Panc1 (cell line): ENCODE data around the gene MDH2. TPM values are rescaled to one million over a fixed set of nuclear protein-coding genes. Genes with fewer than 3 reads are reported as not detected.
A peak's percentile ranks its signal among the peaks of the same experiment; 100 is the strongest.

Experiments used
- ATAC-seq: fragments of 200-7000 bp; cut with Tn5 transposase; 2 replicates; pipeline ENCODE4 v1.9.1; 2020; ENCODE audit warnings: mild to moderate bottlenecking, moderate library complexity
- BruUV-seq: library from RNA; stranded (reverse); fragments of 400-500 nt; replicated peaks from 2 replicates; lab custom pipeline; 2021; lab: Mats Ljungman, UMichigan
- CTCF ChIA-PET: fragments of 300-600 bp; sonication (Branson Sonifier 250); formaldehyde crosslinking; loops from one replicate; lab custom pipeline; 2022; ENCODE audit warnings: antibody characterized with exemption; lab: Charles Lee
- POLR2A ChIA-PET: fragments of 300-600 bp; sonication (Branson Sonifier 250); formaldehyde crosslinking; loops from one replicate; lab custom pipeline; 2022; ENCODE audit warnings: antibody characterized with exemption; lab: Charles Lee
- DNase-seq: peaks from one replicate; pipeline ENCODE4 v3.0.0-alpha.2; 2010; ENCODE audit warnings: low read depth, low spot score
- H3K27ac ChIP-seq: 2 replicates; pipeline ENCODE4 v1.5.1; 2011; ENCODE audit warnings: mild to moderate bottlenecking, low read length, inconsistent platforms
- H3K27me3 ChIP-seq: fragments of 200-500 bp; sonication (Bioruptor generic); 2 replicates; pipeline ENCODE4 v1.6.0; 2014; ENCODE audit warnings: low read length, inconsistent platforms; ENCODE audit not compliant: control insufficient read depth, insufficient read depth
- H3K36me3 ChIP-seq: fragments of 200-500 bp; sonication (Bioruptor generic); 2 replicates; pipeline ENCODE4 v1.5.1; 2014; ENCODE audit warnings: inconsistent platforms, mild to moderate bottlenecking, low read length, moderate library complexity; ENCODE audit not compliant: control insufficient read depth, insufficient read depth
- H3K4me1 ChIP-seq: 2 replicates; pipeline ENCODE4 v1.5.1; 2011; ENCODE audit warnings: inconsistent platforms, mild to moderate bottlenecking, low read length, moderate library complexity; ENCODE audit not compliant: control insufficient read depth, insufficient read depth
- H3K4me3 ChIP-seq, 2 experiments: 2 replicates each; pipeline ENCODE4 v1.5.1; 2011 to 2012; ENCODE audit warnings: low read depth in 2 of 2, low read length in 2 of 2, mild to moderate bottlenecking in 2 of 2, inconsistent platforms in 1 of 2, moderate library complexity in 1 of 2
- H3K9me3 ChIP-seq: fragments of 200-500 bp; sonication (Bioruptor generic); 2 replicates; pipeline ENCODE4 v1.5.1; 2014; ENCODE audit warnings: low read depth, mild to moderate bottlenecking, inconsistent platforms, low read length, moderate library complexity; ENCODE audit not compliant: control insufficient read depth, insufficient read depth
- CTCF ChIP-seq: fragments of 450-650 bp; IDR thresholded peaks from 2 replicates; pipeline ENCODE4 v1.5.1; 2017; ENCODE audit warnings: mild to moderate bottlenecking
- POLR2AphosphoS5 ChIP-seq: IDR thresholded peaks from 2 replicates; pipeline ENCODE4 v1.6.1; 2012; ENCODE audit warnings: mild to moderate bottlenecking, low read depth, low read length, moderate library complexity
- REST ChIP-seq, 2 experiments: IDR thresholded peaks; 2 replicates each; pipeline ENCODE4 v1.6.1; 2011 to 2012; ENCODE audit warnings: low read depth in 2 of 2, control low read depth in 1 of 2, low read length in 1 of 2, mild to moderate bottlenecking in 1 of 2, moderate library complexity in 1 of 2; ENCODE audit not compliant: insufficient read depth in 1 of 2
- SIN3A ChIP-seq: IDR thresholded peaks from 2 replicates; pipeline ENCODE4 v1.6.1; 2012; ENCODE audit warnings: low read depth, mild to moderate bottlenecking, low read length, moderate library complexity, borderline replicate concordance; ENCODE audit not compliant: insufficient read depth
- TCF7L2 ChIP-seq: IDR thresholded peaks from 2 replicates; pipeline ENCODE4 v1.6.1; 2011; ENCODE audit warnings: mild to moderate bottlenecking, low read depth, low read length, inconsistent platforms
- in situ Hi-C: cut with HindIII; loops from 2 replicates; pipeline ENCODE4 v1.10.0; 2016; ENCODE audit warnings: low sequenced_read_pairs, low pct_unique_long_range_greater_than_20kb
- intact Hi-C: fragments of 100-400 bp; cut with micrococcal nuclease; formaldehyde crosslinking; loops from one replicate; pipeline ENCODE4 v1.10.0; 2022; ENCODE audit not compliant: unreplicated experiment
- total RNA-seq: library from RNA; stranded (reverse); gene quantifications from one replicate; pipeline ENCODE4 v1.2.1, GENCODE V29; 2021; ENCODE audit not compliant: unreplicated experiment

MDH2 gene
- total RNA-seq, 1 experiment from 2014 or later: 365 TPM

DNA sequence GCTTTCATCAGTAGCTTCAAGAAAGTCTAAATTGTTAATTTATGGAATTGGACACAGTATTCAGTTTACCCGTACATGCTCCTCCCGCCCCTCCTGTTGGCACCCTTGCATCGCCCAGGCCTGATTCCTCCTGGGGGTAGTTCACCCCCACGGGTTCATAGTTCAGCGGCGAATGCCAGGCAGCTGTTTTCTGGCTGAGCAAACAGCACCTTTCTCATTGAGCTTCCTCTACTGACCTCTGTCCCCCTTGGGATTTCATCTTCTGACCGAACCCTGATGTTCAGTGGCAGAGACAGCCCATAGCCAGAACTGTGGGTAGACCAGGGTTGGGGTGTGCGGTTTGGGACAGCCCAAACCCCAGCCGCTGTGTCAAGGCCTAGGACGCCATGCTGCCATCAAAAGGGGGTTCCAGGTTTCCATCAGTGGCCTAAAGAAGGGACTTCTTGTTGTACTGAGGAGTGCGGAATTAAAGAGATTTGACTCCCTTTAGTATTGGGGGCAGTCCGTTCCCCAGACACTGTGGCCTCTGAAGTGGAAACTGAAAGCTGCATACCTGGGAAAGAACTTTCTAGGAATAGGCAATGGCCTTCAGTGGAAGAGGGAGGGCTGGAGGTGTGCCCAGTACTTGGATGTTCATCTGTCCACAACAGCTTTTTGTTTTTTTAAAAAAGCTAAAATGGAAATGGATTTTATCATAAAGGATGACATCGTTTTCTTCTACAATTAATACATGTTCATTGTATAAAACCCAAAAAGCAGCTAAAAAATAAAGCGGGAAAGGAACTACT lies 19.0 kb downstream of the MDH2 start:
- DNase-seq (no peak), ATAC-seq (no peak)
- Histone ChIP-seq H3K27me3 (no peaks in the 10 kb centered on the region), H3K4me3 (no peak overlapping the region), H3K36me3 (peaks cover 8% of the 10 kb centered on the region; the same call in 1 of the 2 replicates), H3K4me1 (peaks cover 16% of the 10 kb centered on the region), H3K27ac (no peak overlapping the region; the same call in 1 of the 2 replicates), H3K9me3 (no peaks in the 10 kb centered on the region)
- intact Hi-C loops: no loop called here
- CTCF ChIA-PET: no interaction called here
- TF ChIP-seq TCF7L2: no peak
- no peak for TF ChIP-seq REST (IDR thresholded peaks at IDR 0.05; ENCODE audit: insufficient read depth in 1 of 2, low read depth in 2 of 2, low read length in 1 of 2)
- TF ChIP-seq POLR2AphosphoS5: no peak
- TF ChIP-seq SIN3A: no peak
- TF ChIP-seq CTCF: no peak
- no TSS peak for BruUV-seq
- in situ Hi-C loops: no loop called here
- POLR2A ChIA-PET: interaction anchor here (0.6 kb wide), 1 partner anchor 20 kb away, joined by 7 read pairs; no protein-coding TSS in a partner anchor

DNA sequence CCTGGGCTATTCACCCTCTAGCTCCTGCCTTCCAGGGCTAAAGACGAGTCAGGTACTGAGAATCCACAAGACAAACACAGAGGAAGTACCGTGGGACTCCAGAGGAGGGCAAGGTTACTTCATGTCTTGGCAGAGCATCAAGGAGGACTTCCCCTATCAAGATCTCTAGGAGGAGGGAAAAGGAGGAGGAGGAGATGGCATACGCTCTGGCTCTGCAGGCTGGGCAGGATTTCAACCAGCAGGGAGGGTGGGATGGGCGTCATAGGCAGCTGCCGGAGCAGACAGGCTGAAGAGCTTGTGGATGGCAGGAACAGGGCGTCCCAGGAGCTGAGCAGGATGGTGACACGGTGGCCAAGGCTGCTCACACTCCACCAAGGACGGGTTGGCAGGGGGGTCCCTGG lies 21.3 kb downstream of the MDH2 start:
- Histone ChIP-seq H3K27ac (peak overlapping the region; percentile 36; the same call in 1 of the 2 replicates), H3K27me3 (no peaks in the 10 kb centered on the region), H3K4me1 (peaks cover 16% of the 10 kb centered on the region), H3K9me3 (no peaks in the 10 kb centered on the region), H3K4me3 (no peak overlapping the region), H3K36me3 (peaks cover 7% of the 10 kb centered on the region; the same call in 1 of the 2 replicates)
- ATAC-seq: peak; percentile 66
- no peak for DNase-seq
- ChIA-PET POLR2A (no interaction called here), CTCF (interaction anchor here (1.5 kb wide), 1 partner anchor 245 kb away, joined by 9 read pairs; no protein-coding TSS in a partner anchor)
- BruUV-seq: no TSS peak
- in situ Hi-C loops: no loop called here
- TF ChIP-seq POLR2AphosphoS5 (peak; percentile 38; the same call in 1 of the 2 replicates), CTCF (no peak)
- intact Hi-C loops: no loop called here
